ENCODE measurements around the gene SNAP47. TPM values are rescaled to one million over a fixed set of nuclear protein-coding genes. Genes with fewer than 3 reads are reported as not detected.

The SNAP47 gene
- polyA plus RNA-seq, 1 experiment = 44.8 TPM

DNA sequence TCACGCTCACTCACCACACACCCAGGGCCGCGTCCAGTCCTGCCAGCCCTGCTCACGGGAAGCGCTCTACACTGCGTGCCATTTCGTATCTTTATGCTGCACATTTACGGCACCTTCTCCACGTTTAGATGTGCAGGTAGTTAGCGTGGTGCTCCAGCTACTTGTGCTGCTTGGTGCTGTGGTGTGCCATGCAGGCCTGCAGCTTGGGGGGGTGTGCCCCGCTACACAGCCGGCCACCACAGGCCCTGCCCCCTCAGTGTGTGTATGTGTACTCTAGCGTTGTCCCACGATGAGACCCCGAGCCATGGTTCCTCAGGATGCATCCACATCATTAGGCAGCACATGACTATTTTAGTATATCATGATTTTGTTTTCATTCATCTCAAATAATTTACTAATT is 38.3 kb downstream of the SNAP47 start:
- Histone ChIP-seq H3K27ac (ENCODE audit: low read depth, low read length) (no peak overlapping the region), H3K9me3 (ENCODE audit: control insufficient read depth, insufficient read depth, low read length) (no peaks in the 10 kb centered on the region; the same call in 1 of the 2 replicates), H3K4me3 (ENCODE audit: low read depth, low read length) (no peak overlapping the region), H3K27me3 (ENCODE audit: control insufficient read depth, insufficient read depth, low read length) (no peaks in the 10 kb centered on the region)
- DNase-seq (ENCODE audit: low read depth, low spot score) = no peak
- TF ChIP-seq, protein P1, sequence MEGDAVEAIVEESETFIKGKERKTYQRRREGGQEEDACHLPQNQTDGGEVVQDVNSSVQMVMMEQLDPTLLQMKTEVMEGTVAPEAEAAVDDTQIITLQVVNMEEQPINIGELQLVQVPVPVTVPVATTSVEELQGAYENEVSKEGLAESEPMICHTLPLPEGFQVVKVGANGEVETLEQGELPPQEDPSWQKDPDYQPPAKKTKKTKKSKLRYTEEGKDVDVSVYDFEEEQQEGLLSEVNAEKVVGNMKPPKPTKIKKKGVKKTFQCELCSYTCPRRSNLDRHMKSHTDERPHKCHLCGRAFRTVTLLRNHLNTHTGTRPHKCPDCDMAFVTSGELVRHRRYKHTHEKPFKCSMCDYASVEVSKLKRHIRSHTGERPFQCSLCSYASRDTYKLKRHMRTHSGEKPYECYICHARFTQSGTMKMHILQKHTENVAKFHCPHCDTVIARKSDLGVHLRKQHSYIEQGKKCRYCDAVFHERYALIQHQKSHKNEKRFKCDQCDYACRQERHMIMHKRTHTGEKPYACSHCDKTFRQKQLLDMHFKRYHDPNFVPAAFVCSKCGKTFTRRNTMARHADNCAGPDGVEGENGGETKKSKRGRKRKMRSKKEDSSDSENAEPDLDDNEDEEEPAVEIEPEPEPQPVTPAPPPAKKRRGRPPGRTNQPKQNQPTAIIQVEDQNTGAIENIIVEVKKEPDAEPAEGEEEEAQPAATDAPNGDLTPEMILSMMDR (IDR thresholded peaks at IDR 0.05; ENCODE audit: low read depth, low read length) = no peak
- ChIA-PET POLR2A (no interaction called here), CTCF (interaction anchor here (3.1 kb wide), 1 partner anchor 11 kb away, joined by 17 read pairs; no protein-coding TSS in a partner anchor)

DNA sequence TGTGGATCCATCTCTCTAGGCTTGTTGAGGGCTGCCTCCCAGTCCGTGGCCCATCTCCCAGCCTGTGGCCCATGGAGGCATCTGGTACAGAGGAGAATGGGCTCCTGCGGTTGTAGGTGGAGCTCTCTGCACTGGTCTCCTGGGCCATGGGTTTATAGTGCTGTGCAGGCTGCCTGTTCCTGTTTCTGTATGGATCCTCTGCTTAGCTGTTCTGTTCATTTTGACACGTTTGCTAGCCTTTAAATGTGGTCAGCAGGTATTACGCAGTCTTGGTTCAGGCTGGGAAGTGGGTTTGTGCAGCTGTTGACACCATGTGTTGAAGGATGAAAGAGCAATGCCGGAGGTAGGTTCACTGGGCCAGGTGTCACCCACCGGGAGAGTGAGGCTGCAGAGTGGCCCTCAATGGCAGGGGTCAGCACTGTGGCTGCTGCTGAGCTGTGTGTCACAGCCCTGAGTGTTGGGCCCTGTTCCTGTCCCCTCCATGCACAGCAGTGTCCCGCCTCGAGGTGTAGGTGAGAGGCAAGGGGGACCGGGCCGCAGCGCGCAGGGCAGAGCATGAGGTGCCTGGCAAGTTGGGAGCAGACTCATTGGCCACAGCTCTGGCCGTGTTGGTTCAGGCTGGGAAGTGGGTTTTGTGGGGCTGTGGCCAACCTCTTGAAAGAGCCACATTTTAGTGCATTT is 39.0 kb downstream of the SNAP47 start:
- TF ChIP-seq, protein P1 (IDR thresholded peaks at IDR 0.05; ENCODE audit: low read depth, low read length) = no peak
- Histone ChIP-seq H3K4me3 (ENCODE audit: low read depth, low read length) (no peak overlapping the region), H3K27me3 (ENCODE audit: control insufficient read depth, insufficient read depth, low read length) (no peaks in the 10 kb centered on the region), H3K9me3 (ENCODE audit: control insufficient read depth, insufficient read depth, low read length) (no peaks in the 10 kb centered on the region; the same call in 1 of the 2 replicates), H3K27ac (ENCODE audit: low read depth, low read length) (no peak overlapping the region)
- ChIA-PET POLR2A (interaction anchor here (0.8 to 1.1 kb wide), 2 partner anchors 14 to 20 kb away, joined by 3 to 4 read pairs; no protein-coding TSS in a partner anchor), CTCF (interaction anchor here (3.1 kb wide), 1 partner anchor 12 kb away, joined by 17 read pairs; no protein-coding TSS in a partner anchor)
- DNase-seq (ENCODE audit: low read depth, low spot score) = no peak

DNA sequence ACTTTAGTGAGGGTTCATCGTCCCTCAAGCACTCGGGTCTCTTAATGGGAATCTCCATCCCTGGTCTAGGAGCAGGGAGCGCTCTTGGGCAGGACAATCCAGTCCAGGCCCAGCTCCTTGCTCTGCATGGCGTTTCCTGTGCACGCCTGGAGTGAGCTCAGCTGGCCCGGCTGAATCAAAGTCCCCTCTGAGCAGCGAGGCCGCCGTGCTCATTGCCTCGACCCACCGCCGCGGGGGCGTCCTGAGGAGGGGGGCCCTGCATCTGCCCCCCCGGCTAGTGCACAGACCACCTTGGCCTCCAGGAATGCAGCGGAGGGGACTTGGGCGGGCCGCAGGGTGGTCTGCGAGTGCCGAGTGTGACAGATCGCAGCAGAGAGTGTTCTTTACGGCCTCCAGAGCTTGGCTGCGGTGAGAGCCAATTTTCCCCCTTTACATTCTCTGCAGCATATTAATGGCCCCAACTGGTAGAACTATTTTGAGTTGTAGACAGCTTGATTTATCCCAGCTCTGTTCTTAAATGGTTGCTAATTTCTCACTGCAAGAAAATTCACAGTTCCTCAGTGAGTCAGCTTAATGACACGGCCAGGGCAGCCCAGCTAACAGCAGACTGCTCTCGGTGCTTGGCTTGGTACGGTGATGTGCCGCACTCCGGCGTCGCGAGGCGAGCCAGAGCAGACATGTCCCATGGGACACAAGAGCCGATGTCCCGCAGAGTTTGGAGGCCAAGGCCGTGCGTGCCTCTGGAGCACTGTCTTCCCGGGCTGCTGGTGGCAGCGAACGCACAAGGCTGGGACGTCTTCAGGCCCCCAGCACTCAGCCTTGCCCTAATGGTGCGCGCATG is 39.8 kb downstream of the SNAP47 start:
- POLR2A ChIA-PET = interaction anchor here (0.6 to 1.1 kb wide), 5 partner anchors 13 to 423 kb away, joined by 3 to 8 read pairs (median 3); partner anchors contain the start of gene JMJD4
- no peak overlapping the region for H3K4me3 ChIP-seq (ENCODE audit: low read depth, low read length)
- no peaks in the 10 kb centered on the region for H3K27me3 ChIP-seq (ENCODE audit: control insufficient read depth, insufficient read depth, low read length)
- H3K9me3 ChIP-seq (ENCODE audit: control insufficient read depth, insufficient read depth, low read length) = no peaks in the 10 kb centered on the region; the same call in 1 of the 2 replicates
- CTCF ChIA-PET = interaction anchor here (3.1 kb wide), 1 partner anchor 13 kb away, joined by 17 read pairs; no protein-coding TSS in a partner anchor
- DNase-seq (ENCODE audit: low read depth, low spot score) = no peak
- no peak overlapping the region for H3K27ac ChIP-seq (ENCODE audit: low read depth, low read length)
- TF ChIP-seq, protein P1 (IDR thresholded peaks at IDR 0.05; ENCODE audit: low read depth, low read length) = no peak

DNA sequence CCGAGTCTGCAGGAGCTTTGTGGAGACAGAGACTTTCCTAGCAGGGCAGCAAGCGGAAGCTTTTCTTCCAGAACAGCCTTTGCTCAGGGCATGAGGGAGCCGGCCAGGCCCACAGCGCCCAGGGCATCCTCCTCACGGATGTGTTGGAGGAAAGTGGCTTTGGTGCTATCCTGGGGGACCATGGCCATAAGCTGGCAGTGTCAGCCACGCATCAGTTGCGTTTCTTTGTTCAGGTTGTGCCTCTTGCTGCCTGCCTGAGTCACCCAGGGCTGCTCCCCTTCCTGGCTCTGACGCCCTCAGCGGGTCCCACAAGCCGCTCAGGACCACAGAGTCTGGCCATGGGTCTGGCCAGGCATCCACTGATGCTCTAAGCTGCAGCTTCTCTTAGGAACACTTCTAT is 40.6 kb downstream of the SNAP47 start:
- no peak for DNase-seq (ENCODE audit: low read depth, low spot score)
- TF ChIP-seq, protein P1 (IDR thresholded peaks at IDR 0.05; ENCODE audit: low read depth, low read length) = no peak
- no peak overlapping the region for H3K4me3 ChIP-seq (ENCODE audit: low read depth, low read length)
- CTCF ChIA-PET = interaction anchor here (1.2 to 3.1 kb wide), 2 partner anchors 13 to 172 kb away, joined by 3 to 17 read pairs; partner anchors contain the start of gene WNT9A
- no peaks in the 10 kb centered on the region for H3K27me3 ChIP-seq (ENCODE audit: control insufficient read depth, insufficient read depth, low read length)
- H3K27ac ChIP-seq (ENCODE audit: low read depth, low read length) = peak overlapping the region; percentile 57
- H3K9me3 ChIP-seq (ENCODE audit: control insufficient read depth, insufficient read depth, low read length) = no peaks in the 10 kb centered on the region; the same call in 1 of the 2 replicates
- POLR2A ChIA-PET = interaction anchor here (1.1 kb wide), 1 partner anchor 41 kb away, joined by 3 read pairs; the partner anchor contains the start of gene JMJD4
